GM10248 (cell line): ENCODE results near the gene STK32C.

Source experiments
- CTCF ChIA-PET: fragments of 300-600 bp; sonication (Branson Sonifier 250); formaldehyde crosslinking; extraction: SDS; loops from one replicate; lab custom pipeline; 2021; ENCODE audit warnings: antibody characterized with exemption; lab: Yijun Ruan, JAX
- POLR2A ChIA-PET: fragments of 350-650 bp; sonication (Branson Sonifier 250); formaldehyde crosslinking; extraction: SDS; loops from one replicate; lab custom pipeline; 2020; ENCODE audit warnings: antibody characterized with exemption; lab: Yijun Ruan, JAX
- DNase-seq: peaks from one replicate; pipeline ENCODE4 v3.0.0; 2012; ENCODE audit errors: extremely low spot score
- CTCF ChIP-seq: IDR thresholded peaks from 2 replicates; pipeline ENCODE4 v1.5.1; 2012; ENCODE audit warnings: mild to moderate bottlenecking, low read depth; ENCODE audit errors: extremely low read depth, missing control alignments, control extremely low read depth

The STK32C gene

DNA sequence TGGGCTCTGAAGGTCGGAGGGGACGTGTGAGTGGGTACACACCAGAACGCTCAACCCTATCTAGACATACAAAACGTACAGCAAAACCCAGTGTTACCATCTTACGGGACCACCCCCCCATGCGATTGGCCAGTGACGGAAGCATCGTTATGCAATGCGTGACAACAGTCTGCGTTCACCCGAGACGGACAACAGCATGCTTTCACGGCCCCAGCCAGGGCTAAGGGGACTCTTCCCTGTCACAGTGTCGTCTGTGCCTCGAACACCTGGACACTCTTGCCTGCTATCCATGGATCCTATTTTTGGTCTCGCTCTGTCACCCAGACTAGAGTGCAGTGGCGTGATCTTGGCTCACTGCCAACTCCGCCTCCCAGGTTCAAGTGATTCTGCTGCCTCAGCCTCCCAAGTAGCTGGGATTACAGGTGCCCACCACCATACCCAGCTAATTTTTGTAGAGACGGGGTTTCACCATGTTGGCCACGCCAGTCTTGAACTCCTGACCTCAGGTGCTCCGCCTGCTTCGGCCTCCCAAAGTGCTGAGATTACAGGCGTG lies 97.7 kb downstream of the STK32C start:
- no peak for DNase-seq
- CTCF ChIA-PET = no interaction called here
- no peak for TF ChIP-seq CTCF
- POLR2A ChIA-PET = no interaction called here

DNA sequence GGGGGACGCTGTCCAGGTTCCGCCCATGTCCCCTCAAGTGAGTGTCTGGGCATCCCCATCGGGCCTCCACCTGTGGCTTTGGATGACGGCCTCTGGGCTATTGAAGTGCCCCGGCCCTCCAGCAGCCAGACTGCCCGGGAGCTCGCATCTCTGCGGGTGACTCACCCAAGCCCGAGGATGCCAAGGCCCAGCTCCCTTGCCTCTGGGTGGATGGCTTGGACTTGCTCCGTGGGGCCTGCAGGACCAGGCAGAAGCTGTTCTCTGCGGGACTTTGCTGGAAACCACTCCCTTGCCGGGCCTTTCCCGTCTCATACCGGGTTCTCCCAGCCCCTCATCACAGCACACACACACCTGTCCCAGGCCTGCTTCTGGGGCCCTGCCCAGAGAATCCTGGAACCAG lies 98.6 kb downstream of the STK32C start:
- TF ChIP-seq CTCF = no peak
- POLR2A ChIA-PET = no interaction called here
- no peak for DNase-seq
- CTCF ChIA-PET = no interaction called here

GRCh38 chr10:132208462-132209050 lies 99.2 kb downstream of the STK32C start:
- CTCF ChIA-PET = no interaction called here
- POLR2A ChIA-PET = no interaction called here

GRCh38 chr10:132207536-132208461 lies 100.0 kb downstream of the STK32C start:
- ChIA-PET CTCF (no interaction called here), POLR2A (no interaction called here)
- TF ChIP-seq CTCF = no peak
- DNase-seq = no peak

More at GRCh38 chr10:132208462-132209050, 99.2 kb downstream of the STK32C start:
- TF ChIP-seq CTCF = no peak
- no peak for DNase-seq

DNA sequence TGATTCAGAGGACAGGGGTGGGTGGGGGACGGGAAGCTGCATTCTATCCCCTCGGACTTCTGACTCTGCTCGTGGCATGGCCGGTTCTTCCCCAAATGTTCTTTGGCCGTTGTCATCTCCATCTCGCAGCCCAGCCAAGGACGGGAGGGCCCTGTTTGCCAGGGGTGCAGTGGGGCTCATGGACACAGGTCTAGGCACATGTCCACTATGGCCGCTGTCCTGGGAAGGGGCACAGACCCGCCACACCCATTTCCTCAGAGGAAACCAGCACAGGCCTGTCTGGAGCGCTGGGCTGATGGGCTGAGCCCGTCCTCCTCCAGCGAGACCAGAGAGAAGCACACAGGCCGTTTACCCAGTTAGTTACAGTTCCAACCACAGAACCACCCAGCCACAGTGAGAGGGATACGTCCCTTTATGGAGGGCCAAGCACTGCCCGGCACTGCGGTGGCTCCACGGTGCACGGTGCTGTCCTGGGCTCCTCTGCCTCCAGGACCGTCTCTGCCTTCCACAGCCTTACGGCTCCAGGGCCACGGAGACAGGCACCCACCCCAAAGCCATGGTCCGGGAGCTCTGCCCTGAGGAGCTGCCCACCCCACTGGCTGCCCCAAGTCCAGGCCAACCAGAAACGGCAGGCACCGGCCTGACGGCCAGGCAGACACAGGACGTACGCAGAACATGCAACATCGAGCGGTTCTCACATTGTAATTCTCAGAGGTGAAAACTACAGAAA lies 100.8 kb downstream of the STK32C start:
- ChIA-PET CTCF (no interaction called here), POLR2A (no interaction called here)
- DNase-seq = no peak
- TF ChIP-seq CTCF = no peak

GRCh38 chr10:132206377-132206745 lies 101.4 kb downstream of the STK32C start:
- ChIA-PET CTCF (no interaction called here), POLR2A (no interaction called here)
- TF ChIP-seq CTCF = no peak
- DNase-seq = no peak
